Body of pancreas (tissue), 4 donors: ENCODE data around the gene PTPRM. TPM values are rescaled to one million over a fixed set of nuclear protein-coding genes. Genes with fewer than 3 reads are reported as not detected.

Source experiments
- ATAC-seq: fragments of 150-250 bp; one replicate; pipeline ENCODE4 v1.9.1; 2016
- DNase-seq, 4 donors: peaks; one replicate each; pipeline ENCODE4 v3.0.0-alpha.2; 2019
- H3K27ac ChIP-seq, 4 donors: fragments of 200-600 bp; sonication (generic); 1 replicate in 3 of 4; 2 replicates in 1 of 4; pipeline versions ENCODE4 v1.5.1 to v1.6.1; 2016 to 2019; ENCODE audit warnings: mild to moderate bottlenecking in 1 of 4, mixed read lengths in 1 of 4, moderate library complexity in 1 of 4
- H3K27me3 ChIP-seq, 2 donors: fragments of 200-600 bp; sonication (generic); one replicate each; pipeline ENCODE4 v1.6.0; 2016; ENCODE audit warnings: mild to moderate bottlenecking in 1 of 2
- H3K36me3 ChIP-seq, 2 donors: fragments of 200-600 bp; sonication (generic); replicated peaks in 1 of 2; 2 replicates each; pipeline ENCODE4 v1.5.1; 2016; ENCODE audit warnings: low read depth in 2 of 2; ENCODE audit not compliant: insufficient read depth in 1 of 2
- H3K4me1 ChIP-seq: fragments of 200-600 bp; sonication (generic); one replicate; pipeline ENCODE4 v1.6.0; 2016
- H3K4me3 ChIP-seq, 2 donors: fragments of 200-600 bp; sonication (generic); 1 replicate in 1 of 2; 2 replicates in 1 of 2; pipeline ENCODE4 v1.5.1; 2016 to 2019
- H3K9me3 ChIP-seq, 3 donors: fragments of 200-600 bp; sonication (generic); 1 replicate in 2 of 3; 2 replicates in 1 of 3; pipeline ENCODE4 v1.5.1; 2016
- CTCF ChIP-seq, 7 experiments: fragments of 450-650 bp in 4 of 7; fragments of 200-600 bp in 3 of 7; sonication (generic) in 3 of 7; IDR thresholded peaks; one replicate each; pipeline ENCODE4 v1.5.1; 2016 to 2019; ENCODE audit warnings: antibody characterized with exemption in 7 of 7
- POLR2A ChIP-seq, 3 donors: fragments of 450-650 bp; IDR thresholded peaks; one replicate each; pipeline ENCODE4 v1.6.1; 2016; ENCODE audit warnings: antibody characterized with exemption in 3 of 3, mild to moderate bottlenecking in 2 of 3
- WGBS, 2 donors: methylation state at CpG; one replicate each; pipeline ENCODE4 v1.1.5; 2017; 5-methylcytosine and 5-hydroxymethylcytosine counted together
- intact Hi-C: fragments of 100-400 bp; cut with DNase I; formaldehyde crosslinking; loops from one replicate; pipeline ENCODE4 v1.15.1; 2023
- total RNA-seq, 2 donors: library from RNA; depleted of rRNA; stranded (reverse); fragments of >200 nt; gene quantifications; one replicate each; pipeline ENCODE4 v1.1.0, GENCODE V29; 2016

Gene PTPRM
- total RNA-seq, 2 donors from 2014 or later: 38.2 to 48.0 TPM

DNA sequence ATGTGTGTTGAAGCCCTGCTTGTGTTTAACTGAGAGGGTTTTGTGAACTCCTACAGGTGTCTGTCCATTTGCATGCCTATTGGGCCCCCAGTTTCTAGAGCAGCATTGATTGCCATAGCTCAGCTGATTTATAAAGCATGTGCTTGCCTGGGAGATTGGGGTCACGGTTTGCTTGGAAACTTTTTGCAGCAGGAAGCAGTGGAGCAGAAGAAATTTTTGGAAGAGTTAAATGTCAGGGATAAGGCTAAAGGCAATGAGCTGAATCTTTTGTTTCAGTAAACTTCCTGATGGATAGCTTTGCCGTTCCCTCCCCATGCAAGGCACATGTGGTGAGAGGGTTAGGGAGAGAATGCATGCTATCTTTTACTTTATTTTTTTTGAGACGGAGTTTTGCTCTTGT lies 102.2 kb downstream of the PTPRM start:
- intact Hi-C loops: no loop called here

GRCh38 chr18:7671105-7671504 lies 104.0 kb downstream of the PTPRM start:
- 84 to 87% methylated on average over 2 of the region's 2 CpGs for whole genome bisulfite sequencing, 2 donors
- intact Hi-C loops: no loop called here
- Histone ChIP-seq H3K27ac (no peak overlapping the region), H3K36me3 (no peaks in the 10 kb centered on the region), H3K4me3 (no peak overlapping the region), H3K4me1 (peaks cover 3% of the 10 kb centered on the region), H3K27me3 (no peaks in the 10 kb centered on the region), H3K9me3 (no peaks in the 10 kb centered on the region)
- DNase-seq (no peak), ATAC-seq (no peak)
- TF ChIP-seq POLR2A (IDR thresholded peaks at IDR 0.05): no peak
- no peak for TF ChIP-seq CTCF (IDR thresholded peaks at IDR 0.05)

More for the DNA sequence above, 102.2 kb downstream of the PTPRM start:
- no peak for DNase-seq
- Histone ChIP-seq H3K9me3 (no peaks in the 10 kb centered on the region), H3K27ac (no peak overlapping the region), H3K4me3 (no peak overlapping the region), H3K27me3 (no peaks in the 10 kb centered on the region), H3K4me1 (no peaks in the 10 kb centered on the region), H3K36me3 (no peaks in the 10 kb centered on the region)
- TF ChIP-seq POLR2A (IDR thresholded peaks at IDR 0.05): no peak
- no peak for TF ChIP-seq CTCF (IDR thresholded peaks at IDR 0.05)
- no peak for ATAC-seq
- WGBS, 2 donors: 87 to 89% methylated on average over 3 of the region's 3 CpGs

- Histone ChIP-seq H3K27ac (no peak overlapping the region), H3K4me3 (no peak overlapping the region), H3K27me3 (no peaks in the 10 kb centered on the region), H3K36me3 (no peaks in the 10 kb centered on the region), H3K9me3 (no peaks in the 10 kb centered on the region), H3K4me1 (peaks cover 14% of the 10 kb centered on the region)
- 71 to 77% methylated on average over 8 of the region's 8 CpGs for WGBS, 2 donors
- TF ChIP-seq POLR2A (IDR thresholded peaks at IDR 0.05) (no peak), CTCF (IDR thresholded peaks at IDR 0.05) (no peak)
- intact Hi-C loops: no loop called here
- ATAC-seq (no peak), DNase-seq (peak in 1 of 4 donors; percentile 8)
These were observed 109.2 kb downstream of the PTPRM start for GRCh38 chr18:7676253-7676873.

GRCh38 chr18:7677001-7677400 lies 109.9 kb downstream of the PTPRM start:
- DNase-seq (no peak), ATAC-seq (no peak)
- WGBS, 2 donors: 77 to 79% methylated on average over 4 of the region's 4 CpGs
- no peak overlapping the region for H3K4me3 ChIP-seq
- intact Hi-C loops: no loop called here
- no peaks in the 10 kb centered on the region for H3K9me3 ChIP-seq
- no peak for TF ChIP-seq CTCF (IDR thresholded peaks at IDR 0.05)
- no peak for TF ChIP-seq POLR2A (IDR thresholded peaks at IDR 0.05)
- no peaks in the 10 kb centered on the region for H3K27me3 ChIP-seq
- no peaks in the 10 kb centered on the region for H3K36me3 ChIP-seq
- peaks cover 14% of the 10 kb centered on the region for H3K4me1 ChIP-seq
- no peak overlapping the region for H3K27ac ChIP-seq

GRCh38 chr18:7677424-7677823 lies 110.3 kb downstream of the PTPRM start:
- 77 to 83% methylated on average over 4 of the region's 4 CpGs for WGBS, 2 donors
- Histone ChIP-seq H3K27me3 (no peaks in the 10 kb centered on the region), H3K4me1 (peaks cover 14% of the 10 kb centered on the region), H3K27ac (no peak overlapping the region), H3K4me3 (no peak overlapping the region), H3K36me3 (no peaks in the 10 kb centered on the region), H3K9me3 (no peaks in the 10 kb centered on the region)
- DNase-seq (no peak), ATAC-seq (no peak)
- intact Hi-C loops: no loop called here
- TF ChIP-seq CTCF (IDR thresholded peaks at IDR 0.05) (no peak), POLR2A (IDR thresholded peaks at IDR 0.05) (no peak)
